ENCODE measurements around the gene ARSB. TPM values are rescaled to one million over a fixed set of nuclear protein-coding genes. Genes with fewer than 3 reads are reported as not detected.

Gene ARSB
- total and polyA plus RNA-seq, 2 donors (not counting 1 experiment from before 2014, with no cell fraction given): 4.6 to 9.8 TPM

DNA sequence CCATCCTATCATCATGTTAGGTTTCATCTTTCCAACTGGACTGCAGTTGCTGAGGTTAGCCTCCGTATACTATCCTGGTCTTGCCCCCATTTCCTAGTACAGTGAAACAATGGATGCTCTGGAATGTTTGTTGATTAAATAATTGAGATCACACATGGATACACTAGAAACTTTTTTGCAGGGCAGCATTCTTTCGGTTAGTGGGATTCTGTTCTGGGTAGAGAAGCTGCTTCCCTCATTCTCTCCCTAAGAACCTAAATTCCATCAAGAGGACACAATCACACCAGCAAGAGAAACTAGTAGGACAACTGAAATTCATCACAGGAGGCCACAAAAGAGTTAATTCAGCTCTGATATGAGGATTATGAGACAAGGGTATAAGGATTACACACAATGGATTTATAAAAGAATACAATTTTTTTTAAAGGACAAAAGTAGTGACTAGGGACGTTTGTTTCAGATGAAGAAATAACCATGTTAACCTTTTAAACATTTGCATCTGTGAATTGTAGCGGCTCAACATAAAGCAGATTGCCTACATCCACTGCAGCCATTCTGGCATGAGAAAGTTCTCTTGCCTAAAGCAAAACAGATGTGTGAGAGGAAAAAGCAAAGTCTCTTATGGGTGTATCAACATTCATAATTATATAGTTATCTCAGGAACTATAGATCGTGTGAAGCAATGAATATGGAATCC, 173.8 kb downstream of the ARSB start:
- no CpG with 5 or more reads among the region's 5 CpGs for WGBS (ENCODE audit: insufficient coverage)

More for the DNA sequence above, 173.8 kb downstream of the ARSB start:
- H3K9ac ChIP-seq (ENCODE audit: low read length): no peak overlapping the region
- H4K20me1 ChIP-seq (ENCODE audit: control insufficient read depth, insufficient read depth, low read length, poor library complexity, severe bottlenecking): no peaks in the 10 kb centered on the region
- no peak overlapping the region for H3K27ac ChIP-seq (ENCODE audit: low read length in 2 of 2)
- Mint-ChIP-seq H3K4me1 (peaks cover 9% of the 10 kb centered on the region), H3K27ac (no peak overlapping the region), H3K27me3 (no peaks in the 10 kb centered on the region), H3K4me3 (no peak overlapping the region), H3K9me3 (ENCODE audit: insufficient read depth) (no peaks in the 10 kb centered on the region)
- ChIA-PET CTCF (no interaction called here), POLR2A (no interaction called here)
- H3K4me3 ChIP-seq (ENCODE audit: control extremely low read depth in 1 of 5, extremely low read depth in 1 of 5, insufficient read depth in 1 of 5, low read depth in 2 of 5, low read length in 4 of 5): no peak overlapping the region
- no peak overlapping the region for H2AFZ ChIP-seq (ENCODE audit: insufficient read depth, low read depth, low read length, poor library complexity, severe bottlenecking)
- H3K4me2 ChIP-seq (replicated peaks; ENCODE audit: low read depth, low read length, poor library complexity, severe bottlenecking): no peak overlapping the region
- no peaks in the 10 kb centered on the region for H3K79me2 ChIP-seq (ENCODE audit: control insufficient read depth, insufficient read depth, low read length)
- H3K36me3 ChIP-seq (replicated peaks in 1 of 2; ENCODE audit: control extremely low read depth in 1 of 2, control insufficient read depth in 1 of 2, extremely low read depth in 1 of 2, insufficient read depth in 2 of 2, low read length in 1 of 2): no peaks in the 10 kb centered on the region
- H3K4me1 ChIP-seq (ENCODE audit: control insufficient read depth in 2 of 2, insufficient read depth in 2 of 2, low read length in 2 of 2): no peaks in the 10 kb centered on the region
- intact Hi-C loops (cut with micrococcal nuclease): no loop called here
- DNase-seq: no peak
- TF ChIP-seq, protein P1, sequence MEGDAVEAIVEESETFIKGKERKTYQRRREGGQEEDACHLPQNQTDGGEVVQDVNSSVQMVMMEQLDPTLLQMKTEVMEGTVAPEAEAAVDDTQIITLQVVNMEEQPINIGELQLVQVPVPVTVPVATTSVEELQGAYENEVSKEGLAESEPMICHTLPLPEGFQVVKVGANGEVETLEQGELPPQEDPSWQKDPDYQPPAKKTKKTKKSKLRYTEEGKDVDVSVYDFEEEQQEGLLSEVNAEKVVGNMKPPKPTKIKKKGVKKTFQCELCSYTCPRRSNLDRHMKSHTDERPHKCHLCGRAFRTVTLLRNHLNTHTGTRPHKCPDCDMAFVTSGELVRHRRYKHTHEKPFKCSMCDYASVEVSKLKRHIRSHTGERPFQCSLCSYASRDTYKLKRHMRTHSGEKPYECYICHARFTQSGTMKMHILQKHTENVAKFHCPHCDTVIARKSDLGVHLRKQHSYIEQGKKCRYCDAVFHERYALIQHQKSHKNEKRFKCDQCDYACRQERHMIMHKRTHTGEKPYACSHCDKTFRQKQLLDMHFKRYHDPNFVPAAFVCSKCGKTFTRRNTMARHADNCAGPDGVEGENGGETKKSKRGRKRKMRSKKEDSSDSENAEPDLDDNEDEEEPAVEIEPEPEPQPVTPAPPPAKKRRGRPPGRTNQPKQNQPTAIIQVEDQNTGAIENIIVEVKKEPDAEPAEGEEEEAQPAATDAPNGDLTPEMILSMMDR (IDR thresholded peaks at IDR 0.05): no peak
- no peak for TF ChIP-seq EZH2 (IDR thresholded peaks at IDR 0.05; ENCODE audit: borderline replicate concordance, insufficient read depth, low read depth, low read length, poor library complexity, severe bottlenecking)
- no peak for ATAC-seq (ENCODE audit: low read depth)
- H3K9me3 ChIP-seq (ENCODE audit: control extremely low read depth in 1 of 3, control insufficient read depth in 2 of 3, insufficient read depth in 1 of 3, low read length in 2 of 3): no peaks in the 10 kb centered on the region
- H3K27me3 ChIP-seq (replicated peaks in 1 of 4; ENCODE audit: control extremely low read depth in 1 of 4, control insufficient read depth in 3 of 4, insufficient read depth in 4 of 4, low read length in 3 of 4): no peaks in the 10 kb centered on the region
